Activated effector memory CD4-positive, alpha-beta T cell treated with Interleukin-2 at 50 U/mL for 16 hours (primary cell): Measurements from ENCODE around the gene STARD7.

ENCODE experiments used
- DNase-seq: peaks from one replicate; pipeline ENCODE4 v3.0.0-alpha.2; 2020

The STARD7 gene

DNA sequence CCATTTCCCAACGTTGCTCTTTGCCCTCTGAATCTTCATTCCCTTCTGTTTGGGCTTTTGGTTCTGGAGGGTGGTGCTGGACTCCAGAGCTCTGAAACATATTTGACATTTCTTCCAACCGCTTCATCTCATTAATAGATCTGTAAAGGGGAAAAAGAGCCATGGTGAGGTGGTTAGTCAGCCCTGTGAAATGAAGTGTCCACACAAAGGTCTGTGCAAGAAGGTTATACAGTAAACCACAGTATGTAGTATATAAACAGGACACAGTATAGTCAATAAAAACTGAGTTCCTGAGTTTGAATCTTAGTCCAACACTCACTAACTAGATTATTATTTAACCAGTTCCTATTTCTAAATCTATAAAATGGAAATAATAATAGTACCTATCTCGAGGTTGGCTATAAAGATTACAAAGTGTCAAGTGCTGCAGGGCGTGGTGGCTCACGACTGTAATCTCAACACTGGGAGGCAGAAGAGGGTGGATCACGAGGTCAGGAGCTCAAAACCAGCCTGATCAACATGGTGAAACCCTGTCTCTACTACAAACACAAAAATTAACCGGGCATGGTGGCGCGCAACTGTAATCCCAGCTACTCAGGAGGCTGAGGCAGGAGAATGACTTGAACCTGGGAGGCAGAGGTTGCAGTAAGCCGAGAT is 13.1 kb downstream of the STARD7 start:
- no peak for DNase-seq

DNA sequence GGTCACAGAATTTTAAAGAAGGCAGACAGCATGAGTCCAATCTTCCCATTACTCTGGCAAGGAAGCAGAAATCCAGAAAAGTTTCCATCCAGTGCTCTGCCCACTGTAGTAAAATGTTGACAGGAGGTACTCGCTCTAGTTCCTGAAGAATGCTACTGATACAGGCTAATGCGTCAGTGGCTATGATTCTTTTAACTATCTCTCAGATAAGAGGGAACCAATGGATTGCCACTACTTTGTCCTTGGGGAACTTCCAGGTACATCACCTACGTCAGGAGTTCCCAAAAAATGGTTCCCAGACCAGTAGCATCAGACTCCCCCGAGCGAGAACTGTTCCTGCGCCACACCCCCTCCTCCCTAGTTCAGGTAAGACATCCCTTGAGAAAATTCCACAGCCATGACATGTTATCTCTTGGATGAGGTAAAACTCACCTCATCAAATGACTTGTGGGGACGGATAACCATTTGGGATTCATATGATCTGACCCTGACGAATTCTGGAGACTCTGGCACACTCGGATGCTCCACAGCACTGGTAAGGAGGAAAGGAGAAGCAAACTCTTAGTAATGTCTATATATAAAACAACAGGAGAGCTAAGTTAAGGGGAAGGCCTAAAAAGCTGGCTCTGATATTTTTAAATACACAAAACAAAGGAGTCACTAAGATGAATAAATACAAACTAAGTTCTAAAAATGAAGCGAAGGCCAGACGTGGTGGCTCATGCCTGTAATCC is 16.5 kb downstream of the STARD7 start:
- no peak for DNase-seq

DNA sequence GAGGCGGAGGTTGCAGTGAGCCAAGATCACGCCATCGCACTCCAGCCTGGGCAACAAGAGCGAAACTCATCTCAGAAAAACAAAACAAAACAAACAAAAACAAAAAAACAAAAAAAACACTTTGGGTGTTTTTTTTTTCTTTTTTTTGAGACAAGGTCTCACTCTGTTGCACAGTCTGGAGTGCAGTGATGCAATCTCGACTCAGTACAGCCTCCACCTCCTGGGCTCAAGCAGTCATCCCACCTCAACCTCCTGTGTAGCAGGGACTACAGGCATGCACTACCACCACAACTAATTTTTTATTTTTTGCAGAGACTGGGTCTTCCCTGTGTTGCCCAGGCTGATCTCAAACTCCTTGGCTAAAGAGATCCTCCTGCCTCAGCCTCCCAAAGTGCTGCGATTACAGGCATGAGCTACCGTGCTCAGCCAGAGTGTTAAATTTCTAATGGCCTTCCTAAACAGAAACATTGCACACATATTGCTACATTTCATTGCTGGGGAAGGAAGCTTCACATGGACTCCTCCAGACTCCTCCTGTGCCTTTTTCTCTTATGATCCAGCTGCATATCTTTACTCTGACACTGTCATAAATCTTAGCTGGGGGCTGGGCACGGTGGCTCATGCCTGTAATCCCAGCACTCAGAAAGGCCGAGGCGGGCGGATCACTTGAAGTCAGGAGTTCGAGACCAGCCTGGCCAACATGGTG is 19.7 kb downstream of the STARD7 start:
- no peak for DNase-seq

DNA sequence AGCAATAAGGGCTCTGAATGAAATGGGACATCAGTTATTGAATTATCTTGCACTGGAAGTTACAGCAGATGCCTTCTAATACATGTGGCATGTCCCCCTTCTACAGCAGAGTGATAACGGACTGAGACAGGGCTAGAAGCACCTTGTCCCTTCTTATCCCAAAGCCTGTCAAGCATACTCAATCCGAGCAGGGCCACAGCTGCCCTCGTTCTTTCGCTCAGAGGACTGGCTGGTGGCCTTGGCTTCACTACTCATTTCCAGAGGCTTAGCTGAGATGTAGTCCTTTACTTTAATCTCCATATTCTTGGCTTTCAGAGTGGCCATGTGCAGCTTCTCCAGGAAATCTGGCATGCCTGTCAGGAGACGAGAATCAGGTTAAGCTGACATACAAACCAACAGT is 22.1 kb downstream of the STARD7 start:
- DNase-seq, result no peak

DNA sequence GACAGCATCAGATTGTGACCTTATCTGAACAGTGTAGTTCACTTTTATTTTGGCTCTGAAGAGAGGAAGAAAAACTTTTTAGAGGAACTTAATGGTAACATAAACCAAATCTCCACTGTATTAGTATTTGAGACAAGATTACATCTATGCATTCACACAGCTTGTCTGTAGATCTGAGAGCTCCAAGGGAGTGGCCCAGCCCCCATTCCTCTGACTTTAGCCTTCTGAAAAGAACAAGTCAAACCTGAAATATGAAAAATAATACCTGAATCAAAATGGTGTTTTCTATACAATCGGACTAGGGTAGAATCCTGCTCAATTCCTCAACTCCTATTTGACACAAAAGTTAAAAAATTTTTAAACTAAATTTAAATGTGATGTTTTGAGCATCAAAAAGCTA is 23.1 kb downstream of the STARD7 start:
- no peak for DNase-seq

DNA sequence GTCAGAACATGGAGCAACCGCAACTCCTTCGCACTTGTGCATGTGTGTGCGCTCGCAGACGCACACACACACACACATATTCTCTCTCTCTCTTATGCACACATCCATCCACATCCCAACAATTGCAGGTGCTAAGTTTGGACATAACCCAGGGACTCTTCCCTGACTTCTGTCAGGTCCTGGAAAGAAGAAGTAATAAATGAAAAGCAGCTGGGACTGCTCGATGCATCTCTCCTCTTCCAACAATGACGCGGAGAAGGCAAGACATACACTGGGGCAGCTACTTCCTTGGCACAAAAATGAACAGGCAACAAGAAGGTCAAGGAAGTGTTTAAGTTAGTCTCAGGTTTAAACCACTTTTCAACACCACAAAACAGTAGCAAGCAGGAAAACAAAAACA is 23.6 kb downstream of the STARD7 start:
- no peak for DNase-seq

DNA sequence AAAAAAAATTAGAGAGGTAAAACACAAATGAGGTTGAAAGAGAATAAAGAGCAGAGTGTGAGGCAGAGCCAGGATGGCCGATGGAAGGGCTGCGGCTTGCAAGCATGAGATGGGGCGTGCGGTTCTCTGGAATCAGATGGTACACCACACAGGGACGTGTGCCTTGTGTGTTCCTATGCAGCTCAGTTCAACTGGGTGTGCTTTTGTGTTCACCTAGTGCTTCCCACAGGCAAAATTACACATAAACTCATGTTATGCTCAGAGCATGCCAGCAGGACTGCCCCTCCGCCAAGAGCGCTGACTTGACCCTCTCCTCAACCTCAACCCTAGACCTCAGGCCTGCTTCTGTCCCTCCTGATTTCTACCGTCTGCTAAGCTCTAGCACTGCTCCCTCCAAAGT is 24.4 kb downstream of the STARD7 start:
- no peak for DNase-seq

DNA sequence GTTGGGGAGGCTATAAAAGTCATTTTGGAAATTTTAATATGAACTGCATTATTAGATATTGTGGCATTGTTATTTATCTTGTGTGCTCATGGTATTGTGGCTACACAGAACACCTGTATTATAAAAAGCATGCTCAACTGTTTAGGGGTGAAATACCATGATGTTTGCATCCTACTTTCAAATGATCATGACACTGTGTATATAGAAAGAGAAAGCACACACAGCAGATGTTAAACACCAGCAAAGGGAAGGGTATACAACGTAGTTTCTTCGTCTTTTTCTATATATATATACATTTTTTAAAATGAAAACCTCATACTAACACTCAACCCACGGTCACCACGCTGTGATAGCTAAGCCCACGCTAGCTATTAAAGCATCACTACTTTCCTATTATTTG is 27.1 kb downstream of the STARD7 start:
- DNase-seq, result no peak

DNA sequence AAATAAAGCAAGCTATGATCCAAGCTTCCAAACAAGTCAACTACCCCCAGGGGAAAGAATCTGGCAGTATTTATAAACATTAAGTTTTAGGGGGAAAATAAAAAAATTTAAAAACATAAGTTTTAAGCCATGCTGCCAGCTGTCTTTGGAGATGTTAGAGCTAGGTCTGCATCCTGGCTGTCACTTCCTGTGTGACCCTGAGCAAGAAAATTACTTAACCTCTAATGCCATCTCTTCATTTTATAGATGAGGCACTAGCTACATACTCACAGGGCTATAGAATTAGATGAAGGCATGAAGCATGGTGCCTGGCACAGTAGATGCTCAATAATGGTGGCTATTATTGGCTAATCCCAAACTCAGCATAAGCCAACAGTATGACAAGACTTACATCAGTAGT is 28.1 kb downstream of the STARD7 start:
- no peak for DNase-seq

DNA sequence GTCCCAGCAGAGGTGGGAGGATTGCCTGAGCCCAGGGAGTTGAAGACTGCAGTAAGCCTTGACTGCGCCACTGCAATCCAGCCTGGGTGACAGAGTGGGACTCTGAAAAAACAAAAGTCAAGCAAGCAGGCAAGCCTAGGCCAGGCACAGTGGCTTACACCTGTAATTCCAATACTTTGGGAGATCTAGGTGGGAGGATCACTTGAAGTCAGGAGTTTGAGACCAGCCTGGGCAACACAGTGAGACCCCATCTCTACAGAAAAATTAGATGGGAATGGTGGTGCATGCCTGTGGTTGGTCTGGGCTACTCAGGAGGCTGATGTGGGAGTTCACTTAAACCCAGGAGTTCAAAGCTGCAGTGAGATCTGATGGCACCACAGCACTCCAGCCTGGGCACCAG is 28.6 kb downstream of the STARD7 start:
- no peak for DNase-seq

DNA sequence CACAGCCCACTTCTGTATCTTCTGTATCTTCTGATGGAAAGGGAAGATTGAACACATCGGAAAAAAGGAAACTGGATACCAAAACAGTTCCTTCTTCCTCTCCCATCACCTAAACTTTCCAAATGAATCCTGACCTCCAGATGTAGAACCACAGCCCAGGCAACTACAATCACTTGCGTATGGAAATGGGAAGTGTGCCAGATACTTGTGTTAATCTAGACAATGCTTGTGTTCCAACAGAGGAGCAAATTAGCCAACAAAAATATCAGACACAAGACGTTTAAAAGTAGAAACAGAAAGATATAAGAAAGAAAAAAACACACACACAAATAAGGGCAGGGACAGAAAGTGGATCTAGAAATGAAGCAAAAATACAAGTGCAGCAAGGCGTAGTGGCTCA is 32.0 kb downstream of the STARD7 start:
- DNase-seq, result no peak

DNA sequence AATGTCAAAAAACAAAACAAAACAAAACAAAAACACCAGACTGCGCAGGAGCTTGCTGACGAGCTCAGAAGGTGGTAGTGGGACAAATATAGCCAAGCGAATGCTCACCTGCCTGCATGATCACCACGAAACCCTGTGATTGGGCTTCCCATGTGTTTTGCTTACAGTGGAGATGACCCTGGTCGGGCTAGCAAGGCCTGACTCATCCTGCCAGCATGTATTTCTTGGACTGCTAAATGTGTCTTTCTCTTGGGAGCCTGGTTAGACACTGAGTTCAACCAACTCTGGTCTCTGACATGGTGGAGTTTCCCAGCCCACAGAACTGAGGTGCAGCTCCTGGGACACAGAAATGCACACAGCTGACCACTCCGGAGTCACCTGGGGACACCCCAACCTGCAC is 32.7 kb downstream of the STARD7 start:
- no peak for DNase-seq

DNA sequence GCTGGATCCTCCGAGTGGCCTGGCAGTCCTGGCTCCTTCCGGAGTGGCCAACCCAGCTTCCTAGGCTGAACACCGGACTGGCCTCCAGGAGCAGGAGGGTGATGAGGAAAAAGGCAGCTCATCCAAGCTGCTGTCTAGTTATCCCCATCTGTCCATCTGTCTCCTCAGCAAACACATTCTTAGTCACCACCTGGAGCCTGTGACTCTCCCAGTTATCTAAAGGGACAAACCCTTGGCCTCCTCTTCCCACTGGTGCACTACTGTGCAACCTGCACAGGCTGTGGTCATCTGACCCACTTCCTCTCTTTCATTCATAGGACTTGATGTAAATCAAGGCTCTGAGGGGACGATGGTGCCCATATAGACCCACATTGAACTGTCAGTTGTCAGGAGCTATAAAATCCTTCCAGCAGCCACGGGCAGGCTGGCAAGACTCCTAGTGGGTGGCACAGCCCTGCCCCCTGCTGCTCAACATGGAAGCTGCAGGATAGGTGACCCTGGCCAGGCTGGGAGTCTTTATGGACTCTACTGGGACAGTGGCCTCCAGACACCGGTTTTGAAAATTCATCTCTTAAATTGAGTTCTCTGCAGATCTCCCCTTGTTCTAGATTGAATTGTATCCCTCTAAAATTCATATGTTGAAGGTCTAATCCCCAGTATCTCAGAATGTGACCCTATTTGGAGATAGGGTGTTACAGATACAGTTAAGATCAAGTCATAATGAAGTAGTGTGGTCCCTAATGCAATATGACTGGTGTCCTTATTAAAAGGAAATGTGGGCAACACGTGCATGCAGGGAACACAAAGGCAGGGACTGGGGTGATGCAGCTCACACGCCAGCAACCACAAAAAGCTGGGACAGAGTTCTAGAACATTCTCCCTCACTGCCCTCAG is 34.1 kb downstream of the STARD7 start:
- peak; percentile 68 for DNase-seq

DNA sequence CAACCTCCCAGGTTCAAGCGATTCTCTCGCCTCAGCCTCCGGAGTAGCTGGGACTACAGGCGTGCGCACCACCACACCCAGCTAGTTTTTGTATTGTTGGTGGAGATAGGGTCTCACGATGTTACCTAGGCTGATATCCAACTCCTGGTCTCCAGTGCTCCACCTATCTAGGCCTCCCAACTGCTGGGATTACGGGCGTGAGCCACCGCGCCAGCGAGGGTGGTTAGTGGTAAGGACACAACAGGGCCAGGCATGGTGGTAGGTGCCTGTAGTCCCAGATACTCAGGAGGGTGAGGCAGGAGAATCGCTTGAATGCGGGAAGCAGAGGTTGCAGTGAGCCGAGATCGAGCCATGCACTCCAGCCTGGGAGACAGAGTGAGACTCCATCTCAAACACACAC is 36.8 kb downstream of the STARD7 start:
- no peak for DNase-seq

DNA sequence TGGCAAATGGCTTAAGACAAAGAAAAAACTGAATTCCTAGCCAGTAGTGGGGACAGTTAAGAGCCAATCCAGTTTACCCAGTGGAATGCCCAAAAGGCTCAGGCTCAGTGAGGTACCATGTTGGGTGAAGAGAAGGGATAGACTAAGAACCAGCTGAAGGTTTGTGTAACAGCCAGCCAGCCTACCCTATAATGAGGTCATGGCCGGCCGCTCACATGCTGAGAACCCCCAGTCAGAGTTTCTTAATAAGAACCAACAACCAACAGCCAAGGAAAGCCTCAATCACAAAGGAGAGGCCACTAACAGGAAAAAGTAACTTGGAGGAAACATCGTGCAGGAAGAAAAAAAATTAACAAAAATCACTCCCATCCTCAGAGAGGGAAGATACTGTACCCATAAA is 38.0 kb downstream of the STARD7 start:
- no peak for DNase-seq

DNA sequence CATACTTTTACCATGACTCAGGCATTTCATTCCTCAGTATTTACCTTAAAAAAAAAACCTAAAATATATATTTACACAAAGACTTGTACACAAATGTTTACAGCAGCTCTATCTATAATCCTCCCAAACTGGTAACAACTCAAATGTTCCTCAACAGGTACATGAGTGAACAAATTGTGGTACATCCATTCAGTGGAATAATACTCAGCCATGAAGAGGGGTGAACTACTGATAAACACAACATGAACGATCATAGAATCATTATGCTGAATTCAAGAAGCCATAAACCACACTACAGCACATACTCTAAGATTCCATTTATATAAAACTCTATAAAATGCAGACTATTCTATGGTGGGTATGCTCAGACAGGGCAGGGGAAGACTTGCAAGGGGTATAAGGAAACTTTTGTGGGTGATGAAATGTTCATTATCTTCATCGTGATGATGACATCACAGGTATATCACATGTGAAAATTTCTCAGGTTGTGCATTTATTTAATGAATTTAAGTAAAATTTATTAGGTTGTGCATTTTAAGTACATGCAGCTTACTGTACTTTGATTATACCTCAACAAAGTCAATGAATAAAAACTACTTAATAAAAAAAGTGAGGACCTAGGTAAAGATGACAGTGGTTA is 38.6 kb downstream of the STARD7 start:
- DNase-seq, result no peak

DNA sequence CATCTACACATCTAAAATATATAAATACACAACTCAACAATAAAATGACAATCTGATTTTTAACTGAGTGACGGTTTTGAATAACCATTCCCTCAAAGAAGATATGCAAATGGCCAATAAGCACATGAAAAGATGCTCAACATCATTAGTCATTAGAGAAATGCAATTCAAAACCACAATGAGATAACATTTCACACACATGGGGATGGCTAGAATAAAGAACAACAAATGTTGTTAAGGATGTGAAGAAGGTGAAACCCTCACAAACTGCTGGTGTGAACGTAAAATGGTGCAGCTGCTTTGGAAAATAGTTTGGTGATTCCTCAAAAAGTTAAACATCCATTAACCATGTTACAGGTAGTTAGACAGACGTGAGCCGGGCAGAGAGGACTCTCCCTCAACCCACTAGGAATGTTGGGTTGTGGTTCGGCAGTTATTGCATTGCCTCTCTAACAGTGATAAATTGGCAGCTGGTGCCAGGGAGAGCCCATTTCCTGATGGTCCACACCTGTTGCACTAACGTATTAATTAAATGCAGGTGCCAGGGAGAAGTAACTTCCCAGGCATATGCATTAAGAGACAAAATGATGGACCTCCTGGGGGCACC is 41.1 kb downstream of the STARD7 start:
- DNase-seq, result no peak

DNA sequence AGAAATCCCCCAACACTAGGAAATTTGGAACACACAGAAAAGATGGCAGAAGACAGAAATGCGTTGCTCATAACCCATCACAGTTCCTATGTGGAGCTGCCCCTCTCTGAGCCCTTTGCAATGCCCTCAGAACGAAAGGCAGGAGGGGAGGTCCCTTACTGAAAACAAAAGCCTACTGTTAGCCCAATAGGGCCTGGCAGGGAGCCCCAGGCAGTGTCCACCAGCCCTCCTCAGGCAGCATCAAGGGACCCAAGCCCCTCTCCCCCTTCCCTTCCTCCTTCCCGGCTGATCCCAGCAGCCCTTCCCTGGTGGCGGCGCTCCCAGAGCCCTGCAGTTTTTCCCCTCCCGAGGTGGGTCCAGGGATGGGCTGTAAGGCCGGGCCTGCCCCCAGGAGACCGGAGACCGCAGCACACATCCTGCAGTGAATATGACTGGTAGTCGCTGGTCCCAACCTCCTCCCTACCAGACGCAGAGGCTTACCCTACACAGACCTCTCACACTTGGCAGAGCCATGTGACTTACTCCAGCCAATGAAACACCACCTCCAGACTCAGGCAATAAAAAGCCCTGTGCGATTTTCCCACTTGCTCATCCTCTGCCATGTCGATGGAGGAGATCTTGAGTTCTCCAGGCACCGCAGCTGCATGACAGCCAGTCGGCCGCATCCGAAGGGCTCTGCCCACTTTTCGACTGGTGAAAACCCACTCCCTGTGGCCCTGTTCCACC is 44.0 kb downstream of the STARD7 start:
- peak; percentile 35 for DNase-seq

DNA sequence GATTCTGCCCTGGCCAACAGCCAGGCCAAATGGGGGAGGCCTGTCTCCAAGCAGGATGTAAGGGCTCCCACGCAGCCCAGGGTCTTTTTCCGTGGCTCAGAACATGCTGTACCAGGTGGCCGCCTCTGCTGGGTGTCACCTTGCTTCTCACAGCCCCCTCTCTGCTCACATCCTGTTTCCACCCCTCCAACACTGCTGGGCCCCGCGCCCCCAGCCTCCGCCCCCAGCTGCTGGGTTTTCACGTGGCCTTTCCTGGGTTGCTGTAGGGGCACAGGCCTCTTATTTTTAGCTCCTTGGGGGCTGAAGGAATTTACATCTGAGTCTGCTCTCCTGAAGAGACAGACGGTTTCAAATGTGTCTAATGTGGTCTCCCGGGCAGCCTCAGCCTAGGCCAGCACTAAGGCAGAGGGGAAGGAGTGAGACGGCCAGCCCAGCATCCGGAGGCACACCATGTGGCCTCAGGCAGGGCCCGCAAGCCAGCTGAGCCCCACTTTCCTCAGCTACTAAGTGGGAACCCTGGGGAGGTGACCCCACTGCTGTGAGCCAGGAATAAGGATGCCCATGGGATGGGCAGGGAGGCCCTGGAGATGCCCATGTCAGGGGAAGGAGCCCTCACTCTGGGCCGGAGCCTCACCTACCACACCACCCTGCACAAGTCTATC is 44.7 kb downstream of the STARD7 start:
- DNase-seq, result no peak

DNA sequence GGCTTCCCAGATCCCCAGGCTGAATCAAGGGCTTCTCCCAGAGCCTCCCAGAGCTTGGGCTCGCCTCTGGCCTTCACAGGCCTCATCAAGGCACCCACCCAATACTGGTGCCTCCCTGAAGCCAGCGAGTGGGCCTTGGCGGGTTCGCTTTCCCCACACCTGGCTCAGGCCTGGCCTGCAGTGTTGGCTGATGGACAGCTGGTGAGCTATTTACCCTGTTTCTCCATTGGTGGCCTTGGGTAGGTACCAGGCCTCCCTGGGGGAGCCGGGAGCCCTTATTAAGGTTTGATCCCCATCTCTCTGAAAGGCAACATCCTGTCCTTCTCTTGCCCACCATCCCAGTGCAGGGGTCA is 45.2 kb downstream of the STARD7 start:
- no peak for DNase-seq

DNA sequence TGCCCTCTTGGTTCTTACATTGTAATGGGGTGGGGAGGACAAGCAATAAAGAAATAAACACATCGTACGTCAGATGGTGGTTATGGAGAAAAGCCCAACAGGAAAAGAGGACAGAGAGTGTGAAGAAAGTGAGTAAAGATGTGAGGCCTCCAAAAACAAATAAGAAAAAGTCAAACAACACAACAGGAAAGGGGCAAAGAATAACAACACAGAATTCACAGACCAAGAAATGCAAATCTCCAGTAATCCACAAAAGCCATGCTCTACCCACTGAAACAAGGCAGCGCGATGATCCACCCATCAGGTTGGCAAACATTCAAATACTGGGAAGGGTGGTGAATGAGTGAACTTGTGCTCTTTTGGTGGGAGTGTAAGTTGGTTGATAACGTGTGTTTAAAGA is 46.7 kb downstream of the STARD7 start:
- DNase-seq, result no peak
